Esophagus (tissue), 2 donors: ENCODE data around the gene SLC22A23. TPM values are rescaled to one million over a fixed set of nuclear protein-coding genes. Genes with fewer than 3 reads are reported as not detected.

ENCODE experiments used
- H3K27ac ChIP-seq, 2 donors: one replicate each; pipeline ENCODE4 v1.5.1; 2013; ENCODE audit warnings: low read depth in 2 of 2, mild to moderate bottlenecking in 2 of 2, inconsistent platforms in 1 of 2, low read length in 1 of 2, moderate library complexity in 1 of 2
- H3K27me3 ChIP-seq, 2 donors: one replicate each; pipeline ENCODE4 v1.6.1; 2013; ENCODE audit warnings: low read length in 2 of 2, control low read depth in 1 of 2, mild to moderate bottlenecking in 1 of 2; ENCODE audit not compliant: insufficient read depth in 2 of 2, control insufficient read depth in 1 of 2
- H3K36me3 ChIP-seq, 2 donors: one replicate each; pipeline ENCODE4 v1.6.1; 2013; ENCODE audit warnings: low read length in 1 of 2; ENCODE audit not compliant: control insufficient read depth in 2 of 2, insufficient read depth in 2 of 2
- H3K4me1 ChIP-seq, 2 donors: one replicate each; pipeline ENCODE4 v1.6.1; 2013; ENCODE audit warnings: low read length in 1 of 2; ENCODE audit not compliant: control insufficient read depth in 2 of 2, insufficient read depth in 2 of 2
- H3K4me3 ChIP-seq, 2 donors: one replicate each; pipeline ENCODE4 v1.5.1; 2013; ENCODE audit warnings: low read length in 2 of 2, mild to moderate bottlenecking in 2 of 2, low read depth in 1 of 2, moderate library complexity in 1 of 2
- H3K9me3 ChIP-seq, 2 donors: one replicate each; pipeline ENCODE4 v1.6.1; 2013; ENCODE audit warnings: mild to moderate bottlenecking in 2 of 2, low read depth in 1 of 2, low read length in 1 of 2, moderate library complexity in 1 of 2; ENCODE audit not compliant: control insufficient read depth in 2 of 2, insufficient read depth in 1 of 2
- WGBS, 2 donors: extraction: QIAGEN DNeasy Blood & Tissue Kit; methylation state at CpG; one replicate each; pipeline ENCODE4 v1.1.7; 2013; 5-methylcytosine and 5-hydroxymethylcytosine counted together
- polyA plus RNA-seq, 2 donors: library from polyadenylated mRNA; stranded (reverse); fragments of 200-250 nt; gene quantifications; one replicate each; pipeline ENCODE4 v1.2.3, GENCODE V29; 2013
- donor health status: healthy with polysubstance abuse.
- donor health status: Bipolar disorder and iron deficiency.

Gene SLC22A23, protein sequence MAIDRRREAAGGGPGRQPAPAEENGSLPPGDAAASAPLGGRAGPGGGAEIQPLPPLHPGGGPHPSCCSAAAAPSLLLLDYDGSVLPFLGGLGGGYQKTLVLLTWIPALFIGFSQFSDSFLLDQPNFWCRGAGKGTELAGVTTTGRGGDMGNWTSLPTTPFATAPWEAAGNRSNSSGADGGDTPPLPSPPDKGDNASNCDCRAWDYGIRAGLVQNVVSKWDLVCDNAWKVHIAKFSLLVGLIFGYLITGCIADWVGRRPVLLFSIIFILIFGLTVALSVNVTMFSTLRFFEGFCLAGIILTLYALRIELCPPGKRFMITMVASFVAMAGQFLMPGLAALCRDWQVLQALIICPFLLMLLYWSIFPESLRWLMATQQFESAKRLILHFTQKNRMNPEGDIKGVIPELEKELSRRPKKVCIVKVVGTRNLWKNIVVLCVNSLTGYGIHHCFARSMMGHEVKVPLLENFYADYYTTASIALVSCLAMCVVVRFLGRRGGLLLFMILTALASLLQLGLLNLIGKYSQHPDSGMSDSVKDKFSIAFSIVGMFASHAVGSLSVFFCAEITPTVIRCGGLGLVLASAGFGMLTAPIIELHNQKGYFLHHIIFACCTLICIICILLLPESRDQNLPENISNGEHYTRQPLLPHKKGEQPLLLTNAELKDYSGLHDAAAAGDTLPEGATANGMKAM
- polyA plus RNA-seq: 10 to 100 TPM; 12.5 to 15.4 TPM

DNA sequence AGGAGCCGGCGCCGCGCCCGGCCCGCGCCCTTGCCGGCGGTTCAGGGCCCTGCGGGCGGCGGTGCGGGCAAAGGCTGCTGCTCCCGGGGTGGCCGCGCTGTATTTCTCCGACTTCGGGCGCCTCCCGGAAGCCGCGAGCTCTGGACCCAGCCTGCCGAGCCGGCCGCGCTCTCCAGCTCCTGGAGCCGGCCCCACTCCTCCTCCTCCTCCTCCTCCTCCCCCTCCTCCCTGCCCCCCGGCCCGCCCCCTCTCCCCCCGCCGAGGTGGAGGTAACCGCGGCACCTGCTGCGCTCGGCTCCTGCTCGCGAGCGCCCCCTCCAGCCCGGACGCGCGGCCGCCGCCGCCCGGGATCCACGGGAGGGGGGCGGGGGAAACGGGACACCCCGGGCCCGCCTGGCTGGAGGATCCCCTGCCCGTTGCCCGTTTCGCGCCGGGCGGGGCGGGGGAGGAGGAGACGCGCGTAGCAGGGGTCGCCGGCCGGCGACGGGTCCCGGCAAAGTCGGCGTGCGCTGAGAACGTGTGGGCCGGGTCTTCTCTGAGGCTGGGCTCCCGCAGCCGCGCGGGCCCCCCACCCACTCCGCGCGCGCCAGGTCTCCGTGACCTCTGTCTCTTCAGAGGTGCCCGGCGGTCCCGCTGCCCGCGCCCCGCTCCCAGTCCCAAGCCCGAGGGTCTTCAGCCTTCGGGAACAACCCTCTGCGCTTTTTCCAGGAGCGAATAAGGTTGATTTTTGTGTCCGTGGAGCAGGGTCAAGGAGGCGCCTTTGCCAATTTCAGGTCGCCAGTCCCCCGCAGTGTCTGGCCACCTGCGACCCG is at the start of gene SLC22A23:
TSS of gene SLC22A23 (minus strand) at position 153 of the 812 bp plus-strand sequence. CDS start 491 bp downstream, outside the sequence.
- H3K27ac ChIP-seq: peak within 1 kb of the TSS; percentile 70 to 86
- peak within 1 kb of the TSS; percentile 80 to 87 for H3K4me3 ChIP-seq
- 1% methylated on average over 41 to 96 of the region's 97 CpGs for WGBS, 2 donors
- peaks cover 3 to 9% of the 10 kb centered on the region in 2 donors for H3K4me1 ChIP-seq
- H3K27me3 ChIP-seq: no peaks in the 10 kb centered on the region
- H3K36me3 ChIP-seq: no peaks in the 10 kb centered on the region
- H3K9me3 ChIP-seq: no peaks in the 10 kb centered on the region

DNA sequence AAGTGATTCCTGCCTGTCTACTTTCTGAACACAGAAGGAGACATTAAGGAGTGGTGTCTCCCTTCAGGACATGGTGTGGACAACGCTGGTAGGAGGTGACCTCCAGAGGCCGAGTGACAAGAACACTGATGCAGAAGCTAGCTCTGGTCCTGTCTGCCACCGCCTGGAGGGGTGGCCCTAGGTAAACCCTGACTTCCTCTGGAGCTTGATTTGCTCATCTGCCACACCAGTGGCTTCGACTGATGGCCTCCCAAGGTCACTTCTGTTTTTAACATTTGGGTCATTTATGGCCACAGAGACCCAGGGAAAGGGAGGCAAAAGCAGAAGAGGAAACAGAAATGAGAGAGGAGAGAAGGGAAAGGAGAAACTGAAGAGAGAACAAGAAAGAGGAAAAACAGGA is 49.4 kb upstream of the SLC22A23 start:
- Histone ChIP-seq H3K27ac (no peak overlapping the region), H3K27me3 (no peaks in the 10 kb centered on the region), H3K36me3 (no peaks in the 10 kb centered on the region), H3K9me3 (no peaks in the 10 kb centered on the region), H3K4me3 (no peak overlapping the region), H3K4me1 (peaks cover 0 to 4% of the 10 kb centered on the region in 2 donors)
- 67 to 73% methylated on average over 4 of the region's 4 CpGs for WGBS, 2 donors

DNA sequence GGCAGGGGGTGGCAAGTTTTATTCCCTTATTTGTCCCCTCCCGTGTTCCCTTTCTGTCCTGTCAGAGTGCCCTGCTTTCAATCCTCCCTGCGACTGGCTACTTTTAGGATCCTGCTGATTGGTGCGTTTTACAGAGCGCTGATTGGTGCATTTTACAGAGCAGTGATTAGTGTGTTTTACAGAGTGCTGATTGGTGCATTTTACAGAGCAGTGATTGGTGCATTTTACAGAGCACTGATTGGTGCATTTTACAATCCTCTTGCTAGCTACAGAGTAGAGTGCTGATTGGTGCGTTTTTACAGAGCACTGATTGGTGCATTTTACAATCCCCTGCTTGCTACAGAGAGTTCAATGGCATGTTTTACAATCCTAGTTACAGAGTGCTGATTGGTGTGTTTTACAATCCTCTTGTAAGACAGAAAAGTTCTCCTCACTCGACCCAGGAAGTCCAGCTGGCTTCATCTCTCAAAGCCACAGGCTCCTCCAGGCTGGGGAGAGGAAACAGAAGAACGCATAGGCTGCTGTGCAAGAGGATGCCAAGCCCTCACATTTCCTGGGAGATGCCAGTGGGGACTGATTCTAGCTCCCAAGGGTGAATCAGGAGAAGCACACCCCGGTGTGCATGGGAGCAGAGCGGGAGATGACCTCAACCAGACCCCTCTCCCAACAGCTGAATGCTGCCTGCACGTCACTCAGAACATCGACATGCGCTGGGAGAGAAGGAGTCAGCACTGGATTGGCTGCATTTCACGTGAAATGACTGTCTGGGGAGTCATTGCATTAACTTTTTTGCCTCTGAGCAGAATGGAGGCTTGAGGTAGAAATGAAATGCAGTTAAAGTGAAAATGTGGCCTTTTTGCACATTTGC is 48.3 kb upstream of the SLC22A23 start:
- H3K27me3 ChIP-seq: no peaks in the 10 kb centered on the region
- 88 to 90% methylated on average over 13 of the region's 13 CpGs for WGBS, 2 donors
- no peak overlapping the region for H3K27ac ChIP-seq
- no peaks in the 10 kb centered on the region for H3K36me3 ChIP-seq
- no peaks in the 10 kb centered on the region for H3K4me1 ChIP-seq
- no peak overlapping the region for H3K4me3 ChIP-seq
- H3K9me3 ChIP-seq: no peaks in the 10 kb centered on the region

DNA sequence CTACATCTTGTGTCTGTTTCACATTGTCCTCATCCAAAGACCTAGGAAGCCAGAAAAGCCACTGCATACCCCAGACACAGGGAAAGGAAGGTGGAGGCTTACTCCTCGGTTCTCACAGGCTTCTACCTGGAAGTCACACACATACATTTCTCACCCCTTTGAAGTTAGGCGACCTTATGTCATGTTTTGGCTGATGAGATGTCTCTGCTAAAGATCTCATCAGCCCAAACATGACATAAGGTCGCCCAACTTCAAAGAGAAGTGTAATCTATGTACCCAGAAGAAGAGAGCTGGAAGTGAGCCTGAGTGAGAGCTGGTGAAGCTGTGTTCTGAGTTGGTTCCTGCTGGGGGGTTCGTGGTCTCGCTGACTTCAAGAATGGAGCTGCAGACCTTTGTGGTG is 47.5 kb upstream of the SLC22A23 start:
- H3K27ac ChIP-seq: no peak overlapping the region
- H3K9me3 ChIP-seq: no peaks in the 10 kb centered on the region
- no peaks in the 10 kb centered on the region for H3K36me3 ChIP-seq
- H3K27me3 ChIP-seq: no peaks in the 10 kb centered on the region
- H3K4me3 ChIP-seq: no peak overlapping the region
- H3K4me1 ChIP-seq: peaks cover 0 to under 1% of the 10 kb centered on the region in 2 donors
- 69 to 74% methylated on average over 5 of the region's 5 CpGs for WGBS, 2 donors

DNA sequence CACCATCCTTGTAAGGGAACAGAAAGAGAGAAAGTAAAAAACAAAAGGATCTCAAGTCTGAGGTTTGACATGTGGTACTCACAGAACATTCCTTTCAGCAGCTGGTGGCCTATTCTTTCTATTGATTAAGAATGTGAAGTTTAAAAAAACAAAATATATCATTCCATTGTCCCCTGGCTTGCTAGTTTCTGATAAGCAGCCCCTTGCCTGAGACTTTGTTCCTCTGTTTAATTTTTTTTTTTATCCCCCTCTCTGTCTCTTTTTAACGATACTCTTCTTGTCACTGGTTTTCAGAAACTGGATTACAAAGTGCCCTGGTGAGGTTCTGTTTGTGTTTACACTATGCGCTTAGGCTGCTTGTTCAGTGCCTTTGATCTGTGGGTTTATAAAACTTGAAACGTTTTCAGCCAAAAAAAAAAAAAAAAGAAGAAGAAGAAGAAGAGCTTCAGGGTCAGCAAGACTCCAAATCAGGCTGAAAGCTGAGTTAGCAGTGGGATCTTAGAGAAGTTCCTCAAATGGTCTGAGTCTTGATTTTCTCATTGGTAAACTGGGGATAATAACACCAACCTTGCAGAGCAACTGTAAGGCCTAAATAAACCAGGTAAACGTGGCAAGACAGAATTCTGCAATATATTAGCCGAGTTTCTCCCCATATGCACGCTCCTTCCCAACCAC is 45.1 kb upstream of the SLC22A23 start:
- H3K4me1 ChIP-seq: peaks cover 0 to 6% of the 10 kb centered on the region in 2 donors
- no peak overlapping the region for H3K27ac ChIP-seq
- H3K27me3 ChIP-seq: no peaks in the 10 kb centered on the region
- no peaks in the 10 kb centered on the region for H3K9me3 ChIP-seq
- no peaks in the 10 kb centered on the region for H3K36me3 ChIP-seq
- 56 to 66% methylated on average over 6 of the region's 6 CpGs for WGBS, 2 donors
- no peak overlapping the region for H3K4me3 ChIP-seq

DNA sequence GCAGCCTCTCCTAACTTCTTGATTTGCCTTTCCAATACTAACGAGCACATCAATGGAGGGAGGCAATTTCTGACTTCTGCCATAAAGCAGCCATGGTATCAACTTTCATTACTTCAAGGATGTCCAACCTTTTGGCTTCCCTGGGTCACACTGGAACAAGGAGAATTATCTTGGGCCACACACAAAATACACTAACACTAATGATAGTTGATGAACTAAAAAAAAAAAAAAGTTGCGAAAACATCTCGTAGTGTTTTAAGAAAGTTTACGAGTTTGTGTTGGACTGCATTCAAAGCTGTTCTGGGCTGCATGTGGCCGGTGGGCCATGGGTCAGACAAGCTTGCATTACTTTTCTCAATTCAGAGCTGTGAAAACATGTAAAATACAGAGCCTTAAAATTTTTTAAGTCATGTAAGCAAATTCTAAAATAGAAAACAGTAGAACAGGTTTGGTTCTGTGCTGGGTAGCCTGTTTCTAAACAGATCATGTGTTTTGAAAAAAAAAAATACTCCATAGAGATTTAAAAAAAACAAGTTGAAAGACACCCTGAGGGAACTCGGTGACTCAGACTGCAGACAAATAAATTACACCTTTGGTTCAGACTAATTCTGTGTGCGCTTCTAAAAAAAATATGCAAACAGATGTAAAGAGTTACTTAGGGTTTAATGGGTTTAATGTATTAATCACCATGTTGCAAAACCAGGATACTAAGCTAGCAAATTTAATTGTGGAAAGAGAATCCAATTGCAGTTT is 43.6 kb upstream of the SLC22A23 start:
- WGBS, 2 donors: 48 to 60% methylated on average over 7 of the region's 7 CpGs
- H3K27me3 ChIP-seq: no peaks in the 10 kb centered on the region
- H3K9me3 ChIP-seq: no peaks in the 10 kb centered on the region
- H3K36me3 ChIP-seq: no peaks in the 10 kb centered on the region
- peaks cover 0 to 6% of the 10 kb centered on the region in 2 donors for H3K4me1 ChIP-seq
- no peak overlapping the region for H3K4me3 ChIP-seq
- peak overlapping the region in 1 of 2 donors; percentile 59 for H3K27ac ChIP-seq

DNA sequence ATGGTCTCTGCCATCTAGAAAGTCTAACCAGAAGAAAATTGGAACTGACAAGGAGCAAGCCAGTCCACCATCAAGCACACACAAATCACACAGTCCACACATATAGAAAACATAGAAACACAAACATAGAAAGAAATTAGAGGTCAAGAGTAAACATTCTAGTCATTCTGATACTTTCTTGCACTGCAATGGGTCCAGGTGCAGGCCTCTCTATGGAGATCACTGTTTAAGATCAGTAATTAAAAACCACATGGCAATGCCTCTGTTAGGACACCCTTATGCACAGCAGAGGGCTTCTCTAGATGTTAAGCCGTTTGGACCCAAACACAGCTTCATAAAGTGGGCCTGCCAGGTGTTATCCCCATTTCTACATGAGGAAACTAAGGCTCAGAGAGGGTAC is 42.8 kb upstream of the SLC22A23 start:
- 73 to 82% methylated on average over 1 of the region's 1 CpG for WGBS, 2 donors
- H3K4me3 ChIP-seq: no peak overlapping the region
- H3K27ac ChIP-seq: no peak overlapping the region
- peaks cover 0 to 6% of the 10 kb centered on the region in 2 donors for H3K4me1 ChIP-seq
- no peaks in the 10 kb centered on the region for H3K27me3 ChIP-seq
- H3K36me3 ChIP-seq: no peaks in the 10 kb centered on the region
- H3K9me3 ChIP-seq: no peaks in the 10 kb centered on the region

DNA sequence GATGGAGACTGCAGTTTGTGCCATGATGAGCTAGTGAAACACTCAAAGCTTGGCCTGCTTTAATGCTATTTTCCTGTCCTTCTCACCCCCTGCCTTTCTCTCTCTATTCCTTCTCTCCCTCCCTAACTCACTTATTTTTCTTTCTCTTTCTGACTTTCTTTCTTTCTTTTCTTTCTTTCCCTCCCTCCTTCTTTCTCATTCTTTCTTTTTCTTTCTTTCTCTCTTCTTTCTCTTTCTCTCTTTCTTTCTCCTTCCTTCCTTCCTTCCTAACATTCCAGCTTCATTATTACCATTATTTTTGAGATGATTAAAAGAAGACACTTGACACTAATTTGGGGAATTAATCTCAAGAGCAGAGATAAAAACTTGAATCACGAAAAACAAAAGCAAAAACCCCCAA is 39.5 kb upstream of the SLC22A23 start:
- Histone ChIP-seq H3K27me3 (no peaks in the 10 kb centered on the region), H3K4me1 (peaks cover 0 to 6% of the 10 kb centered on the region in 2 donors), H3K27ac (no peak overlapping the region), H3K36me3 (no peaks in the 10 kb centered on the region), H3K9me3 (no peaks in the 10 kb centered on the region), H3K4me3 (no peak overlapping the region)
- WGBS, 2 donors: 93 to 95% methylated on average over 1 of the region's 1 CpG
